Naive B cell (primary cell): Measurements from ENCODE around the gene NONO. TPM values are rescaled to one million over a fixed set of nuclear protein-coding genes. Genes with fewer than 3 reads are reported as not detected.
A peak's percentile ranks its signal among the peaks of the same experiment; 100 is the strongest.
"Not testable (repeated sequence)": the region's sequence is repeated elsewhere in the genome, so short reads cannot be mapped to it uniquely, and the experiment has no call there.

Experiments used
- ATAC-seq, 2 donors: fragments of 150-1000 bp; cut with Tn5 transposase; 2 replicates each; pipeline ENCODE4 v1.10.0; 2021; ENCODE audit warnings: low read depth in 2 of 2, mild to moderate bottlenecking in 2 of 2, moderate library complexity in 2 of 2
- DNase-seq: peaks from one replicate; pipeline ENCODE4 v3.0.0; 2022
- H3K27ac Mint-ChIP-seq, 6 donors: one replicate each; pipeline ENCODE4 v1.8.0; 2020 to 2022; ENCODE audit warnings: mild to moderate bottlenecking in 6 of 6, mixed read lengths in 6 of 6, moderate library complexity in 5 of 6, inconsistent platforms in 2 of 6
- H3K27me3 Mint-ChIP-seq, 3 donors: one replicate each; pipeline ENCODE4 v1.8.0; 2021 to 2022; ENCODE audit warnings: mixed read lengths in 3 of 3, mild to moderate bottlenecking in 1 of 3
- H3K36me3 Mint-ChIP-seq, 2 donors: one replicate each; pipeline ENCODE4 v1.8.0; 2020 to 2022; ENCODE audit warnings: mixed read lengths in 2 of 2, inconsistent platforms in 1 of 2, mild to moderate bottlenecking in 1 of 2
- H3K4me1 Mint-ChIP-seq, 3 donors: one replicate each; pipeline ENCODE4 v1.8.0; 2020 to 2022; ENCODE audit warnings: mixed read lengths in 3 of 3, inconsistent platforms in 1 of 3, mild to moderate bottlenecking in 1 of 3, moderate library complexity in 1 of 3
- H3K4me3 Mint-ChIP-seq, 8 donors: one replicate each; pipeline ENCODE4 v1.8.0; 2020 to 2022; ENCODE audit warnings: mild to moderate bottlenecking in 8 of 8, mixed read lengths in 8 of 8, moderate library complexity in 8 of 8, inconsistent platforms in 2 of 8
- H3K9me3 Mint-ChIP-seq, 7 donors: one replicate each; pipeline ENCODE4 v1.8.0; 2020 to 2022; ENCODE audit warnings: mixed read lengths in 7 of 7, mild to moderate bottlenecking in 5 of 7, inconsistent platforms in 2 of 7, moderate library complexity in 1 of 7
- polyA plus RNA-seq, 6 donors: library from polyadenylated mRNA; unstranded; fragments of 300-500 nt; fragmentation: Illumina TruSeq; gene quantifications; one replicate each; pipeline ENCODE4 v1.2.3, GENCODE V29; 2021; ENCODE audit warnings: low read depth in 6 of 6

NONO gene
- polyA plus RNA-seq, 6 donors from 2014 or later: 174 to 227 (median 183) TPM

- DNase-seq (no peak), ATAC-seq (no peak)
- Mint-ChIP-seq H3K36me3 (no peaks in the 10 kb centered on the region), H3K9me3 (no peaks in the 10 kb centered on the region), H3K27me3 (no peaks in the 10 kb centered on the region), H3K4me3 (no peak overlapping the region), H3K27ac (no peak overlapping the region), H3K4me1 (no peaks in the 10 kb centered on the region)
Observed at GRCh38 chrX:71298119-71298518, 14.7 kb downstream of the NONO start.

- not testable (repeated sequence) for H3K27me3 Mint-ChIP-seq, H3K4me1 Mint-ChIP-seq, H3K4me3 Mint-ChIP-seq, H3K27ac Mint-ChIP-seq, H3K36me3 Mint-ChIP-seq, ATAC-seq, H3K9me3 Mint-ChIP-seq, DNase-seq
Observed at GRCh38 chrX:71300064-71300463, 16.6 kb downstream of the NONO start.

- not testable (repeated sequence) for H3K9me3 Mint-ChIP-seq, H3K36me3 Mint-ChIP-seq, H3K27me3 Mint-ChIP-seq, DNase-seq, ATAC-seq, H3K4me3 Mint-ChIP-seq, H3K4me1 Mint-ChIP-seq
- H3K27ac Mint-ChIP-seq: peak overlapping the region in 2 of 6 donors; percentile 67 to 69
Observed at GRCh38 chrX:71300495-71300894, 17.1 kb downstream of the NONO start.

GRCh38 chrX:71301195-71301924, 17.9 kb downstream of the NONO start, which contains the start of gene ITGB1BP2:
Gene ITGB1BP2, plus strand, starts transcription at chrX:71301750. Its CDS starts 57 bp downstream, at chrX:71301807.
- H3K4me3 Mint-ChIP-seq: peak within 1 kb of the TSS in 1 of 8 donors; percentile 29
- H3K27ac Mint-ChIP-seq: peak within 1 kb of the TSS in 4 of 6 donors; percentile 67 to 77 (median 69)
- no peak for ATAC-seq
- no peaks in the 10 kb centered on the region for H3K36me3 Mint-ChIP-seq
- no peaks in the 10 kb centered on the region for H3K4me1 Mint-ChIP-seq
- no peak for DNase-seq
- H3K27me3 Mint-ChIP-seq: no peaks in the 10 kb centered on the region
- peaks cover 0 to 4% (median 0%) of the 10 kb centered on the region in 7 donors for H3K9me3 Mint-ChIP-seq

- no peaks in the 10 kb centered on the region for H3K27me3 Mint-ChIP-seq
- peaks cover 0 to 4% (median 0%) of the 10 kb centered on the region in 7 donors for H3K9me3 Mint-ChIP-seq
- no peaks in the 10 kb centered on the region for H3K36me3 Mint-ChIP-seq
- DNase-seq (no peak), ATAC-seq (no peak)
- H3K4me3 Mint-ChIP-seq: no peak overlapping the region
- no peaks in the 10 kb centered on the region for H3K4me1 Mint-ChIP-seq
- H3K27ac Mint-ChIP-seq: peak overlapping the region in 1 of 6 donors; percentile 87
Observed at GRCh38 chrX:71302461-71303213, 19.2 kb downstream of the NONO start.

- H3K9me3 Mint-ChIP-seq: peaks cover 0 to 4% (median 0%) of the 10 kb centered on the region in 7 donors
- H3K27me3 Mint-ChIP-seq: no peaks in the 10 kb centered on the region
- peak overlapping the region in 2 of 6 donors; percentile 39 to 79 for H3K27ac Mint-ChIP-seq
- H3K4me1 Mint-ChIP-seq: no peaks in the 10 kb centered on the region
- DNase-seq (no peak), ATAC-seq (no peak)
- H3K4me3 Mint-ChIP-seq: no peak overlapping the region
- H3K36me3 Mint-ChIP-seq: no peaks in the 10 kb centered on the region
Observed at GRCh38 chrX:71304561-71304960, 21.1 kb downstream of the NONO start.

- peaks cover 4 to 8% of the 10 kb centered on the region in 2 donors for H3K36me3 Mint-ChIP-seq
- H3K9me3 Mint-ChIP-seq: no peaks in the 10 kb centered on the region
- peak overlapping the region in 1 of 6 donors; percentile 61 for H3K27ac Mint-ChIP-seq
Observed at GRCh38 chrX:71315917-71316316, 32.5 kb downstream of the NONO start.

GRCh38 chrX:71316959-71317358, 33.5 kb downstream of the NONO start:
- not testable (repeated sequence) for DNase-seq, H3K4me3 Mint-ChIP-seq, H3K27me3 Mint-ChIP-seq, H3K36me3 Mint-ChIP-seq, H3K9me3 Mint-ChIP-seq, H3K4me1 Mint-ChIP-seq, H3K27ac Mint-ChIP-seq, ATAC-seq

More at GRCh38 chrX:71315917-71316316, 32.5 kb downstream of the NONO start:
- Mint-ChIP-seq H3K4me3 (no peak overlapping the region), H3K4me1 (peaks cover 0 to 6% (median 0%) of the 10 kb centered on the region in 3 donors), H3K27me3 (no peaks in the 10 kb centered on the region)
- ATAC-seq (no peak), DNase-seq (no peak)

GRCh38 chrX:71320126-71320525, 36.7 kb downstream of the NONO start:
- H3K4me3 Mint-ChIP-seq: no peak overlapping the region
- H3K27me3 Mint-ChIP-seq: no peaks in the 10 kb centered on the region
- H3K27ac Mint-ChIP-seq: peak overlapping the region in 1 of 6 donors; percentile 47
- peaks cover 0 to 3% (median 2%) of the 10 kb centered on the region in 3 donors for H3K4me1 Mint-ChIP-seq
- H3K36me3 Mint-ChIP-seq: peaks cover 0 to under 1% of the 10 kb centered on the region in 2 donors
- ATAC-seq (no peak), DNase-seq (no peak)
- H3K9me3 Mint-ChIP-seq: peaks cover 0 to 2% (median 0%) of the 10 kb centered on the region in 7 donors

GRCh38 chrX:71321731-71322130, 38.3 kb downstream of the NONO start:
- no peak overlapping the region for H3K4me3 Mint-ChIP-seq
- no peak for ATAC-seq
- peaks cover 0 to 3% (median 0%) of the 10 kb centered on the region in 3 donors for H3K4me1 Mint-ChIP-seq
- H3K36me3 Mint-ChIP-seq: peaks cover 0 to 2% of the 10 kb centered on the region in 2 donors
- no peak for DNase-seq
- no peak overlapping the region for H3K27ac Mint-ChIP-seq
- peaks cover 0 to 8% (median 2%) of the 10 kb centered on the region in 7 donors for H3K9me3 Mint-ChIP-seq
- H3K27me3 Mint-ChIP-seq: no peaks in the 10 kb centered on the region

GRCh38 chrX:71324452-71324851, 41.0 kb downstream of the NONO start:
- H3K27ac Mint-ChIP-seq, ATAC-seq, H3K27me3 Mint-ChIP-seq, H3K36me3 Mint-ChIP-seq, H3K4me1 Mint-ChIP-seq, H3K4me3 Mint-ChIP-seq, DNase-seq: not testable (repeated sequence)
- peaks cover 1 to 11% (median 4%) of the 10 kb centered on the region in 7 donors for H3K9me3 Mint-ChIP-seq

GRCh38 chrX:71326394-71326793, 43.0 kb downstream of the NONO start:
- Mint-ChIP-seq H3K4me1 (peaks cover 0 to 3% (median 0%) of the 10 kb centered on the region in 3 donors), H3K27ac (no peak overlapping the region), H3K9me3 (peaks cover 1 to 11% (median 4%) of the 10 kb centered on the region in 7 donors), H3K27me3 (no peaks in the 10 kb centered on the region), H3K36me3 (peaks cover 0 to 8% of the 10 kb centered on the region in 2 donors), H3K4me3 (no peak overlapping the region)
- no peak for ATAC-seq
- DNase-seq: no peak

GRCh38 chrX:71349151-71349665, 65.8 kb downstream of the NONO start:
- H3K4me1 Mint-ChIP-seq, H3K36me3 Mint-ChIP-seq, H3K27me3 Mint-ChIP-seq, H3K4me3 Mint-ChIP-seq, H3K9me3 Mint-ChIP-seq, H3K27ac Mint-ChIP-seq, ATAC-seq, DNase-seq: not testable (repeated sequence)
